CD4-positive, alpha-beta T cell treated with Interleukin-12 subunit alpha and Interleukin-12 subunit beta, for 1 hour (primary cell): Measurements from ENCODE around the gene SBK1.

Experiments
- DNase-seq: peaks from one replicate; pipeline ENCODE4 v3.0.0-alpha.2; 2020

Gene SBK1

DNA sequence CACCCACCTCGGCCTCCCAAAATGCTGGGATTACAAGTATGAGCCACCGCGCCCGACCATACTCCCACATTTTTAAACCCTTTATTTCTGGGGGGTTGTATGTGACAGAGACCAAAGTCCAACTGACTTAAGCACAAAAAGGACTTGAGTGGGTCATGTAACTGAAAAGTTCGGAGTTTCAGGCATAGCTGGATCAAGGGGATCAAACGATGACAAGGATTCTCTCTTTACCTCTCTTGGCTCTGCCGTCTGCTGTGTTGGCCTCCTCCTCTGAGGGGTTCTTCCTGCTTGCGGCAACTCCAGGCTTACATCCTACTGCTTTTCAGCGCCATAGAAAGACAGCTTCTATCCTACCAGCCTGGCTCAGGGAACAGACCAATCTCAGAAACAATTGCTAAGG, 9.2 kb upstream of the SBK1 start:
- no peak for DNase-seq

- no peak for DNase-seq
Observed at GRCh38 chr16:28283798-28284577, 8.3 kb upstream of the SBK1 start.

- no peak for DNase-seq
Observed at GRCh38 chr16:28285649-28286048, 6.7 kb upstream of the SBK1 start.

GRCh38 chr16:28288114-28288513, 4.2 kb upstream of the SBK1 start:
- DNase-seq = no peak

DNA sequence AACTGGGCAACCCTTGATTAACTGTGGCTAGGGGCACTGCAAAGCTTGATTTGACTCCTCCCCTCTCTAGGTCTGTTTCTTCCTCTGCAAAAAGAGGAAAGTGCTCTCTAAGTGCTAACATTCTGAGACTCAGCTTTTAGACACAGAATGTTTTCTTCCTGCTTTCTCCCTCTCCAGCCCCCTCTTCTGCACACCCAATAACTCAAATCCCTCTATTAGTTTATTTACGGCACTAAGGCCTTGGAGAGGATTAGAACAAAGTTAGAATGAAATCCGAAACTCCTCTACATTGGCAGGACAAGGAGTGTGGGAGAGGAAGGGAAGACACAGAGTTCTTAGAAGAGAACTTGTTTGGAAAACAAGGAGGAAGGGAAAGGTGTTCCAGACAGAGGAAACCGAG, 3.3 kb upstream of the SBK1 start:
- no peak for DNase-seq

DNA sequence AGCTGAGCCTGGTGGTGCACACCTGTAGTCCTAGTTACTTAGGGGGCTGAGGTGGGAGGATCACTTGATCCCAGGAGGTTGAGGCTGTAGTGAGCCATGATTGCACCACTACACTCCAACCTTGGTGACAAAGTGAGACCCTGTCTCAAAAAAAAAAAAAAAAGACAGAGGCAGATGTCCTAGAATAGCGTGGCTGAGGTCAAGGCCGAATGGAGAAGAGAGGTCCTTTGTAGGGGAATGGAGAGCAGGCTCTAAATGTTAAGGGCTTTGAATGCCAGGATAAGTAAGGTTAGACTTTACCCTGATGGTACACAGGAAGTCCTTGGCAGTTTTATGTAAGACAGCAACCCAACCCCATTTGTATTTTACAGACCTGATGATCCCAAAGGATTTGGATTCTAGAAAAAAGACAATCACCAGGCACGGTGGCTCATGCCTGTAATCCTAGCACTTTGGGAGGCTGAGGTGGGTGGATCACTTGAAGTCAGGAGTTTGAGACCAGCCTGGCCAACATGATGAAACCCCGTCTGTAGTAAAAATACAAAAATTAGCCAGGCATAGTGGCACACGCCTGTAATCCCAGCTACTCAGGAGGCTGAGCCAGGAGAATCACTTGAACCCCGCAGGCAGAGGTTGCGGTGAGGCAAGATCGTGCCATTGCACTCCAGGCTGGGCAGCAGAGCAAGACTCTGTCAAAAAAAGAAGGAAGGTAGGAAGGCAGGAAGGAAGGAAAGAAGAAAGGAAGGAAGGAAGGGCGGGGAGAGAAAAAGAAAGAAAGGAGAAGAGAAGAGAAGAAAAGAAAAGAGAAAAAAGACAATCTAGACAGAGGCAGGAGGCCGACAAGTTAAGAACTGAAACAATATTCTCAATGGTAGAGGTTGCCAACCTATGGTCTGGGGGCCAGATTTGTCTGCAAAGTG, 2.1 kb upstream of the SBK1 start:
- no peak for DNase-seq

DNA sequence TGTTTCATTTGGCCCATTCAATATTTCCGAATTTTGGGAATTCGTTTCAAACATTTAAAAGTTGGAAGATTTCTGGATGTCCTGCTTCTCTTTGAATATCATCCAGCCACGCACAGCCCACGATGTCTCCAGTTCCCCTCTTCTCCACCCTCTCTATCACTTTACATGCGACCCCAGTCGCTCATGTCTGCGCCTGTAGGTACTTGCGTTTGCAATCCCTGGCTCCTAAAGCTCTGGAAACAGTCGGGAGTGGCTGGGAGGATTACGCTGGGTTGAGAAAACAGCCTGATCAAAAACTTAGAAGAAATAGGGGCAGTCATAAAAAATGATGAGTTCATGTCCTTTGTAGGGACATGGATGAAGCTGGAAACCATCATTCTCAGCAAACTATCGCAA, 1.5 kb upstream of the SBK1 start:
- DNase-seq = no peak

GRCh38 chr16:28292731-28293600, 641 bp downstream of the SBK1 start:
- DNase-seq = no peak

DNA sequence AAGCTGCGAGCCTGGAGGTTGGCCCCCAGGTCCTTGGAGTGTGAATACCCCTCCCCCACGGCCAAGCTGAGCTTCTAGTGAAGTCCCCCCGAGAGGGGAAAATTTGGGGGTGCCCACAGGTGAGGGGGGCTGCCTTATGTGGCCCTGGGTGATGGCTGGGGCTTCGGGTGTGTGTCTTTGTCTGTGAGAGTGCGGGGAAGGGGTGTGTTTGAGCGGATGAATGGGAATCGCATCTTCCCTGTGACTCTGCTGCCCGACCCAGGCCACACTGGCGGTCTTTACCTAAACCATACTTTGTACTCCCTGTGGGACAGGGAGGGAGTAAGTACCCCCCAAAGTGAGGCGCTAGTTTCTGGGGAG, 1.3 kb downstream of the SBK1 start:
- DNase-seq = no peak

DNA sequence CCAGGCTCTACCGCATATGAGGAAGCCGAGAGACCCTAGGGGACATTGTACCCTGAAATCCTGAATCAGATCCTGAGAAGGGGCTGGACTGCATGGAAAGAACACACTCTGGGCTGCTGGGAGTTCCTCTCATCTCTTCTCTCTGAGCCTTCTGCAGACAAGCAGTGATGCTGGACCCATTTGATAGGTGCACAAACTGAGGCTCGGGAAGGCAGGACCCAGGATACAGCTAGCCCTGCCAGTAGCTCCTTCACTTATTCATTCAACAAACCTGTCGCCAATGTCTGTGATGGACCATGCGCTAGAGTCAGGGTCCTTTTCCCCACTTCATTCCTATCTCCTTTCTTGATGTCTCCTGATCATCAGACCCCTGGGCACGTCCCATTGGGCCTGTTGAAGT, 1.9 kb downstream of the SBK1 start:
- DNase-seq = no peak

DNA sequence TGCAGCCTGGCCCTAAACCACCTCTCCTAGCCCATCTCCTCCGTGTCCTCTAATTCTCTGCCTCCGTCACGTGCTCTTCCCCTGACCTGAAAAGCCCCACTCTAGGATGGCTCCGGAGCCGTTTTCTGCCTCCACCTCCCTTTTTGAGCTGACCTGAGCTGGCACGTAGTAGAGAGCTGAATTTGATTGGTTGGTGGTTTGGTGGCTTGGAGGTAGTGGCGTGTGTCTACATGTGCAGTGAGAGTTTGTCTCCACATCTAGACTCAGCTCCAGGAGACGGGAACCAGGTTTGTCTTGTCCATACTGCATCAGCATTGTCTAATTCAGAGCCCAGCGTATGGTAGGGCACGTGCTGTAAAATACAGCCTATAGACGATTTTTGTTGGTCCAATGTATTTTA, 3.0 kb downstream of the SBK1 start:
- DNase-seq = no peak

DNA sequence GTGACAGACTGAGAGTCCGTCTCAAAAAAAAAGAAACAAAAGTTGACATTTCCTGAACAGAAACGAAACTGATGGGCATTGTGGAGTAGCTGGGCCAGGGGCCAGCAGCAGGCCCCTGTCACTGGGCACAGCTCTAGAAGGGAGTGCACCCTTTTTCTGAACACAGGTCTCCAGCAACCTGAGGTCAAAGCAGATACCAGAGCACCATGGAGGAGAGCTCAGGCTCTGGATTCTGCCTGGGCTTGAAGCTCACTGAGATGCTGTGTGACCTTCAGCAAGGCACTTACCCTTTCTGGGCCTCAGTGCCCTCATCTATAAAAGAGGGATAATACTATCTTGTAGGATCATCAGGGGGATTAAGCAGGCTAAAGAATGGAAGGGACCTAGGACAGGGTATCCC, 5.0 kb downstream of the SBK1 start:
- DNase-seq = no peak

DNA sequence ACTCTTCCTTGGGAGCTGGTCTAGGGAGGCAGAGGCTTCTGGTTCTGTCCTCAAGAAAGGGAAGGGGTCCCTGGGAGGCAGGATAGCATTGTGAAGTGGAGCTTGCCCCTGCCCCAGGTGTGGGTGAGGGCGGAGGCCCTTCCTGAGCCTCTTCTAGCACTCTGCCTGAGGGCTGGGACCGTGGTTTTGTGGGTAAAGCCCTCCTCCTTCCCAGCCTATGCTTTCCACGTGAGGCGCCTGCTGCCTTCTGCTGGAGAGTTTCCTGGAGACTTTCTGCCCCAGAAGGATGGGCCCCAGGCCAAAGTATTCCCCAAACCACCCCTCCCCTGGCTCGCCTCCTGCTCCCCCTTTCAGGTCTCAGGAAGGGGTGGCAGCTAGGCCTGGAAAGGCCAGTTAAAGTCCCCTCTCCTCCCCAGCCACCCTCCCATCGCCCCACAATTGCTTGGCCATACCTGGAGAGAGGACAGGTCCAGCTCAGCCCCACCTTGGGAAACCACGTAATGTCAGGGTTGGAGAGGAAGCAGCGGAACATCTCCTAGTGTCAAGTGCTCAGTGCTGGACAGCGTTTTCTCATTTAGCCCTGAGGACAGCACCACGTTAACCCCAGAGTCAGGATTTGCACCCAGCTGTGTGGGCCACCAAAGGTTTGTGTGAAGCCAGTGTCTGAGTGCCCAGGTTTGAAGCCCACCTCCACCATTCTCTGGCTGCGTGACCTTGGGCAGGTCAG, 5.6 kb downstream of the SBK1 start:
- DNase-seq = no peak

DNA sequence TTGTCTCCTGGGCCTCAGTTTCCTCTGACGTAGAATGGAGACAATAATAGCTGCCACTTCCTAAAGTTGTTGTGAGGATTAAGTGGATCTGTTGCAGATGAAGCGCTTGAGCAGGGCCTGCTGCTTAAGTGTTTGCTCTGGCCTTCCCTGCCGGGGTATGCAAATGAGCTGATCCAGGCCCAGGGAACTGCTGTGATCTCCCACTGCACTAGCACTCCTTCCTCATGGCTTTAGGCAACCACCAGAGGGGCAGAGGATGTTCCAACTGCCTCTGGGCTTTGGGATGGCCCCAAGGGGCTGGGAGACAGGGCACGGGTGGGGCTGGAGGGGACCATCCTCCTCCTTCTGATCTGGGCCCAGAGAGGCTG, 6.2 kb downstream of the SBK1 start:
- DNase-seq = no peak

DNA sequence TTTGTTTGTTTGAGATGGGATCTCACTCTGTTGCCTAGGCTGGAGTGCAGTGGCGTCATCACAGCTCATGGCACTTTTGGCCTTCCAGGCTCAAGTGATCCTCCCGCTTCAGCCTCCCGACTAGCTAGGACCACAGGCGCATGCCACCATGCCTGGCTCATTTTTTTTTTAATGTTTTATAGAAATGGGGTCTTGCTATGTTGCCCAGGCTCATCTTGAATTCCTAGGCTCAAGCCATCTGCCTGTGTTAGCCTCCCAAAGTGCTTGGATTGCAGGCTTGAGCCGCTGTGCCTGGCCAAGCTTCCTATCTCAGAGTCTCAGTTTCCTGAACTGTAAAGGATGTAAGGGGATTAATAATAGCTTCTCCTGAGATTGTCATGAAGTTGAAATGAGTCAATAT, 8.0 kb downstream of the SBK1 start:
- DNase-seq = no peak

GRCh38 chr16:28301154-28301553, 8.8 kb downstream of the SBK1 start:
- no peak for DNase-seq

GRCh38 chr16:28301620-28302019, 9.3 kb downstream of the SBK1 start:
- no peak for DNase-seq

DNA sequence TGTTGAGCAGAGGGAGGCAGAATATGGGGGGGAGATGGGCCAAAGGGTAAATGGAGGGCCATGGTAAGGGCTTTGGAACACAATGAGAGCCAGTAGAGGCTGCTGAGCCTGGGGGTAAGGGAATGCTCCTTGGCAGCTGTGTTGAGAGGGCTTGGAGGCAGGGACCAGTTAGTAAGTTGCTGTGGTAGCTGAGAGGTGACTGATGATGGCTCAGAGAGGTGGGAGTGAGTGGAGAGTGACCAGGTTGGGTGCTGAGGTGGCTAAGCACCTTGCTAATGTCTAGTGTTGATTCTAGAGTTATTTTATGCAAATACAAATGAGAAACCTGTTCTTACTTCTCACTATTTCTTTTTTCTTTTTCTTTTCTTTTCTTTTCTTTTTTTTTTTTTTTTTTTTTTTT, 10.8 kb downstream of the SBK1 start:
- DNase-seq = no peak

DNA sequence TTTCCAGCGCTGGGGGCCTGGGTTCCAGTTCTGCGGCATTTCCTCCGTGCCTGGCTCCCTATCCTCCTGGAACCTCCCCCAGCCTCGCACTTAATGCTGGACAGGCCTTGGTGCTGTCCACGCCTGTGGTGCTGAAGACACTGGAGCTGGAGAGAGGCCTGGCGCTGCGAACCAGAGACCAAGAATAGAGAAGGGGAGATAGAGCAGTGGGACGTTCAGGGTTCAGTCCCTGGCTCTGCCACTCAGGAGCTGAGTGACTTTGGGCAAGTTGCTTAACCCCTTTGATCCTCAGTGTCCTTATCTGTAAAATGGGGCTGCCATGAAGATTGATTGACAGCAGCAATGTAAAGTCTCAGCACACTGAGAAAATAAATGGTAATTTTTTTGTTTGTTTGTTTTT, 11.9 kb downstream of the SBK1 start:
- no peak for DNase-seq

DNA sequence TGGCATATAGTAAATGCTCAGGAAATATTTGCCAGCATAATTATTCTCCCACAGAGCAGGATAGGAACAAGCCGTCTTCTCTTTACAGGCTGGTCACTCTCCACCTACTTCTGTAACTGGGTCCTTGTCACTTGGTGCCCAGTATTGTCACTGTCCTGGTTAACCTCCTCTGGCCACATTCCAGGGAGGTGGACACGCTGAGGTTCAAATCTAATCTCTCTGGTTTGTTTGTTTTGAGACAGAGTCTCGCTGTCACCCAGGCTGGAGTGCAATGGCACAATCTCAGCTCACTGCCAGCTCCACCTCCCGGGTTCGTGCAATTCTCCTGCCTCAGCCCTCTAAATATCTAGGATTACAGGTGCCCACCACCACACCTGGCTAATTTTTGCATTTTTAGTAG, 15.6 kb downstream of the SBK1 start:
- DNase-seq = no peak

DNA sequence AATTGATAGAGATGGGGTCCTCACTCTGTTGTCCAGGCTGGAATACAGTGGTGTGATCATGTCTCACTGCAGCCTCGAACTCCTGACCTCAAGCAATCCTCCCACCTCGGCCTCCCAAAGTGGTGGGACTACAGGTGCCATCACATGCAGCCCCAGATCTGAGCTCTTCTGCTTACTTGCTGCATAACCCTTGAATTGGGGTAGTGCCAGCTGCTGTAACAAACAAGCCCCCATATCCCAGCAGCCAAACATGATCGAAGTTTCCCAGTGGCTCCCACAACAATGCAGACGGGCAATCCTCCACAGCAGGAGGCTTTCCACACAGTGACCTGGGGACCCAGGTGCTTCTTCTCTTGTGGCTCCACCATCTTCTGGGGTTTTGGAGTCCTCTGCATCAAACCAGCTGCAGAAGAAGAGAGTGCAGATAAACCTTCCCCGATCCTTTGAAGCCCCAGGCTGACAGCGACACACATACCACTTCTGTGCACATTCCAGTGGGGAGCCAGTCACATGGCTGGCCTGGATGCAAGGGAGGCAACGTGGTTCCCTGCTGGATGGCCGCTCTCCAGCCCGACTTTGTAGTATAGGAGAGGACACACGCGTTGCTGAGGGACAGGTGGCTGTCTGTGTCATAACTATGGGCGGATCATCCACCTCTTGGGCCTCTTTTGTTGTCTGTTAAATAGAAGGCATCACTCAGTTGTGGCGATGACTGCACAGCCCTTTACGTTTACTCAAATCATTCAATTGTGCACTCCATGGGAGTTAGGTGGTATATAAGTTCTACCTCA, 16.7 kb downstream of the SBK1 start:
- no peak for DNase-seq

DNA sequence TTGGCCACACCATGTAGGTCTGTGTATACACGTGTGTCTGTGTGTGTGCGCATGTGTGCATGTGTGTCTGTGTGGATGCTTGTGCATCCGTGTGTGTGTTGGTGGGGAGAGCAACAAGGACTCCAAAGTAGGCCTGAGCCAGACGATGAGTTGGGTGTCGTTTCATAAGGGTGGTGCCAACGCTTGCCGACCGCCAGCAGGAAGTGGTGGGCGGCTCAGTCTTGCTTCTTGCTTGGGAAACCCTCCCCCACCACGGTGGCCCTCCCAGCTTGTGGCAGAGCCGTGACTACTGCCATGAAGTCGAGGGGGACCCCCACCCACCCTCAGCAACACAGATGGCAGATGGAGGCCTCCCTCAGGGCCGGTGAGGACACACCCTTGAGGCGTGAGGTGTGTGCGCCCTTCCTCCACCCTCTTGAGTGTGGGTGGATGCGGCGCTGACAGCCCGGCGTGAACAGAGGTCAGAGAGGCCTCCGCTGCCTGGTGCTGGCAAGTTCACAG, 17.5 kb downstream of the SBK1 start:
- peak; percentile 89 for DNase-seq
